ENCODE data around the gene FXYD1. TPM values are rescaled to one million over a fixed set of nuclear protein-coding genes. Genes with fewer than 3 reads are reported as not detected.

Gene FXYD1
- total RNA-seq, 2 donors from 2014 or later = 1.6 to 9.1 TPM

DNA sequence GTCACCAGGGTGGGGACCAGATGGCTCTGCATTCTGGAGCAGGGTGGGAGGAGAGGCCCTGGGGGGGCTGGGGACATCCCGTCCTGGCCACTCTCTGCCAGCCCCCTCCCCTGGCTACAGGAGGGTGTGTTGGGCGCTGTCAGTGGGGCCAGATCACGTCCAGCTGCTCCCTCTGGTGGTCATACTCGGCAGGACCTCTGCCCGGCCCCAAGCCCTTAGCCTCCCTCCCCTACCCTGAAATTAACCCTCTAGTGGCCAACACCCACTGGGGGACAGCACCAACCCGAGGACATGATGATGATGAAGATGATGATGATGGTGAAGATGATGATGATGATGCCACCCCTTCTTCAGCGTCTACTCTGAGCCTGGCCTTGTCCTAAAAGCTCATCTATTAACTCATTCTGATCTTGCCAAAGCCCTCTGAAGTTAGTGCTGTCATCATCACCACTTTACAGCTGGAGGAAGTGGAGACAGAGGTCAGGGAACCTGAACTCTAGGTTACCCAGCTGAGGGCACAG lies 3.2 kb upstream of the FXYD1 start:
- ATAC-seq (peak; percentile 69), DNase-seq (peak; percentile 75 to 83 (median 78))
- WGBS, 2 donors = 0 to 1% methylated on average over 5 to 7 of the region's 7 CpGs
- intact Hi-C loops (cut with DNase I) = loop anchor here (10.0 kb wide), 1 partner anchor 91 kb away; the partner anchor contains the start of gene HPN
- Histone ChIP-seq H3K4me1 (peaks cover 30% of the 10 kb centered on the region), H3K27ac (no peak overlapping the region), H3K36me3 (replicated peaks in 1 of 2; ENCODE audit: insufficient read depth in 1 of 2, low read depth in 2 of 2) (no peaks in the 10 kb centered on the region), H3K4me3 (no peak overlapping the region), H3K9me3 (no peaks in the 10 kb centered on the region), H3K27me3 (no peaks in the 10 kb centered on the region)
- TF ChIP-seq, protein P1, sequence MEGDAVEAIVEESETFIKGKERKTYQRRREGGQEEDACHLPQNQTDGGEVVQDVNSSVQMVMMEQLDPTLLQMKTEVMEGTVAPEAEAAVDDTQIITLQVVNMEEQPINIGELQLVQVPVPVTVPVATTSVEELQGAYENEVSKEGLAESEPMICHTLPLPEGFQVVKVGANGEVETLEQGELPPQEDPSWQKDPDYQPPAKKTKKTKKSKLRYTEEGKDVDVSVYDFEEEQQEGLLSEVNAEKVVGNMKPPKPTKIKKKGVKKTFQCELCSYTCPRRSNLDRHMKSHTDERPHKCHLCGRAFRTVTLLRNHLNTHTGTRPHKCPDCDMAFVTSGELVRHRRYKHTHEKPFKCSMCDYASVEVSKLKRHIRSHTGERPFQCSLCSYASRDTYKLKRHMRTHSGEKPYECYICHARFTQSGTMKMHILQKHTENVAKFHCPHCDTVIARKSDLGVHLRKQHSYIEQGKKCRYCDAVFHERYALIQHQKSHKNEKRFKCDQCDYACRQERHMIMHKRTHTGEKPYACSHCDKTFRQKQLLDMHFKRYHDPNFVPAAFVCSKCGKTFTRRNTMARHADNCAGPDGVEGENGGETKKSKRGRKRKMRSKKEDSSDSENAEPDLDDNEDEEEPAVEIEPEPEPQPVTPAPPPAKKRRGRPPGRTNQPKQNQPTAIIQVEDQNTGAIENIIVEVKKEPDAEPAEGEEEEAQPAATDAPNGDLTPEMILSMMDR (IDR thresholded peaks at IDR 0.05) = peak; percentile 82 to 92 (median 87)
- TF ChIP-seq POLR2A (IDR thresholded peaks at IDR 0.05) = no peak

DNA sequence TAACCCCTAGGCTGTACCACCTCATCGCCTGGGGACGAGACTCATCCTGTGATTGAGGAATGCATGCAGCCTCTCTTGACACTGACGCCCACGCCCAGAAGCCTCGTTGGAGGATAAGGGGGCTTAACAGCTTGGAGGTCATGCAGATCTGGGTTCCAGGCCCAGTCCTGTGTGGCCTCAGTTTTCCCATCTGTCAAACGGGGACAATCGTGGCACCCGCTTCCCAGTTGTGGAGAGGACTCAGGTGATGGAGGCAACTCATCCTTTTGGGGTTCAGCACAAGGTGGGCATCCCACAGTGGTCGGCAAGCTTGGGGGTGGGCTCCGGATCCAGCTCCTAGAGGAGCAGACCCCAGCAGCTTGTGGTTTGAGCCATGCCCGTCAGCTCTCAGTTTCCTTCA lies 2.4 kb upstream of the FXYD1 start:
- no peak for DNase-seq
- peak overlapping the region in 1 of 4 donors; percentile 74 for H3K27ac ChIP-seq
- H3K4me3 ChIP-seq = no peak overlapping the region
- TF ChIP-seq, protein P1 (IDR thresholded peaks at IDR 0.05) = no peak
- TF ChIP-seq POLR2A (IDR thresholded peaks at IDR 0.05) = no peak
- 74 to 81% methylated on average over 6 to 11 of the region's 11 CpGs for WGBS, 2 donors
- no peaks in the 10 kb centered on the region for H3K36me3 ChIP-seq (replicated peaks in 1 of 2; ENCODE audit: insufficient read depth in 1 of 2, low read depth in 2 of 2)
- H3K27me3 ChIP-seq = no peaks in the 10 kb centered on the region
- no peaks in the 10 kb centered on the region for H3K9me3 ChIP-seq
- intact Hi-C loops (cut with DNase I) = loop anchor here (10.0 kb wide), 1 partner anchor 91 kb away; the partner anchor contains the start of gene HPN
- peaks cover 30% of the 10 kb centered on the region for H3K4me1 ChIP-seq
- no peak for ATAC-seq

DNA sequence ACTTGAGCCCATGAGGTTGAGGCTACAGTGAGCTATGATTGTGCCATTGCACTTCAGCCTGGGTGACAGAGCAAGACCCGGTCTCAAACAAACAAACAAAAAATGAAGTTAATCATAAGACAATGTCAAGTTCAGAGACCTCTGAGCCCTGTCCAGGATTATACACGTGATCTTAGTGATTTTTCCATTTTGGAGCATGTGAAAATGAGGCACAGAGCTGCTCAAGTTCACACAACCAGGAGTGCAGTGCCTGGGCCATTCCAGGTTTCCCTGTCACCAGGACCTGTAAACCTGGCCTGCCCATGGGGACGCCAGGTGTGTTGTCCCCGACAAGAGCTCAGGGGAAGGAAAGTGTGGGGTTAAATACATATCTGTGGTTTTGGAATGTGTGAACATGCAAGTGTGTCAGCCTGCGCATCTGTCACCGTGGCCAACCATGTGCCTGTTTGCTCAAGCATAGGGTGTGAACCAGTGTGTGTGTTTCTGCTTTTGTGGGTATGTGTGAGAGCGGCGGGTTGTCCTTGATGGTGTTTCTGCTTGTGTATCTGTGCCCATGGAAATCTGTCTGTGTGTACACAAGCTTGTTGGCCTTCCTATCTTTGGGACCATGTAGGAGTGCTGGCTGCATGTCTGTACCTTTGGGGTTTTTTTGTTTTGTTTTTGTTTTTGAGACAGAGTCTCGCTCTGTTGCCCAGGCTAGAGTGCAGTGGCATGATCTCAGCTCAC lies 1.5 kb upstream of the FXYD1 start:
- 14 to 28% methylated on average over 9 of the region's 9 CpGs for WGBS, 2 donors
- no peak overlapping the region for H3K4me3 ChIP-seq
- no peaks in the 10 kb centered on the region for H3K36me3 ChIP-seq (replicated peaks in 1 of 2; ENCODE audit: insufficient read depth in 1 of 2, low read depth in 2 of 2)
- peak overlapping the region; percentile 12 to 74 (median 56) for H3K27ac ChIP-seq
- TF ChIP-seq, protein P1 (IDR thresholded peaks at IDR 0.05) = no peak
- peak in 1 of 3 donors; percentile 16 for TF ChIP-seq POLR2A (IDR thresholded peaks at IDR 0.05)
- ATAC-seq (peak; percentile 39), DNase-seq (peak; percentile 47 to 66 (median 62))
- H3K9me3 ChIP-seq = no peaks in the 10 kb centered on the region
- intact Hi-C loops (cut with DNase I) = loop anchor here (10.0 kb wide), 1 partner anchor 92 kb away; the partner anchor contains the start of gene HPN
- H3K27me3 ChIP-seq = no peaks in the 10 kb centered on the region
- peaks cover 39% of the 10 kb centered on the region for H3K4me1 ChIP-seq

DNA sequence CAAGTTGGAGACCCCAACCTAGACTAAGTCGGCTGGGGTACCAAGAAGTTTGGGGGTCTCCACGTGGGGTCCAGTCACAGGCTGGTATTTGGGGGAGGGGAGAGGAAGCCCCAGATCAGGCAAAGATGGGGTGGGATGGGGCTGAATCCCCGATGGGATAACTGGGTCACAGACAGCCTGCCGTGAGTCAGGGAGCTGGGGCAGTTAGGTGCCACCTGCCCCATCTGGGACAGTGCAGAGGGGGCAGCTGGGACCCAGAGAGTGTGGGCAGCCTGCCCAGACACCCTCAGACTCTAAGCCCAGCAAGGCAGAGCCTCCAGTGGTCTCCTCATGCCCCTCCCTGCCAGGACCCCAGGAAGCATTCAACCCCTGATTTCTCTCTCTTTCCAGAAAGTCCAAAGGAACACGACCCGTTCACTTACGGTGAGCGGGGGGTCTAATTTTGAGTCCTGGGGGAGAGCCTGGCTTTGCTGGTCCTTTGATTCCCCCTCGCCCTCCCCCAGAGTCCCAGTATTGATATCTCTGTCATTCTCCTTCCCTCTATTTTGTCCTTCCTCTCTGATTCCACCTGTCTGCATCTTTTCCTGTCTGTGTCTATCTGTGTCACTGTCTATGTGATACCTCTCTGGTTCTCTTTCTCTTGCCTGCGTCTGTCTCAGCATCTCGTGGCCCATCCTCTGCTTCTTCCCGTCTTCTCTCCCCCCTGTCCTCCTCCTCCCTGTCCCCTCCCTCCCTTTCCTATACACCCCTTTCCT lies 1.8 kb downstream of the FXYD1 start:
- DNase-seq = no peak
- peaks cover 43% of the 10 kb centered on the region for H3K4me1 ChIP-seq
- intact Hi-C loops (cut with DNase I) = loop anchor here (10.0 kb wide), 1 partner anchor 104 kb away; the partner anchor contains the start of gene LSR

More for the DNA sequence above, 1.8 kb downstream of the FXYD1 start:
- no peak for ATAC-seq
- Histone ChIP-seq H3K27me3 (no peaks in the 10 kb centered on the region), H3K4me3 (no peak overlapping the region), H3K27ac (peak overlapping the region in 1 of 4 donors; percentile 60), H3K36me3 (replicated peaks in 1 of 2; ENCODE audit: insufficient read depth in 1 of 2, low read depth in 2 of 2) (no peaks in the 10 kb centered on the region), H3K9me3 (no peaks in the 10 kb centered on the region)
- TF ChIP-seq, protein P1 (IDR thresholded peaks at IDR 0.05) = no peak
- TF ChIP-seq POLR2A (IDR thresholded peaks at IDR 0.05) = no peak
- 72 to 73% methylated on average over 10 to 12 of the region's 12 CpGs for WGBS, 2 donors
